ENCODE results near the gene NSA2.
A peak's percentile ranks its signal among the peaks of the same experiment; 100 is the strongest.
"Not testable (repeated sequence)": the region's sequence is repeated elsewhere in the genome, so short reads cannot be mapped to it uniquely, and the experiment has no call there.

The NSA2 gene

GRCh38 chr5:74765929-74766328 is 1.1 kb upstream of the NSA2 start:
- Histone ChIP-seq H3K4me1 (ENCODE audit: control insufficient read depth, insufficient read depth, low read length) (no peaks in the 10 kb centered on the region), H3K36me3 (ENCODE audit: control insufficient read depth, insufficient read depth, low read length) (no peaks in the 10 kb centered on the region; the same call in 1 of the 2 replicates), H3K4me3 (ENCODE audit: low read length) (no peak overlapping the region; the same call in 1 of the 2 replicates), H3K9me3 (ENCODE audit: control insufficient read depth, insufficient read depth, low read length) (no peaks in the 10 kb centered on the region), H3K27me3 (ENCODE audit: control insufficient read depth, insufficient read depth, low read length) (no peaks in the 10 kb centered on the region), H3K27ac (ENCODE audit: low read length) (no peak overlapping the region)
- DNase-seq (ENCODE audit: low read depth, low spot score), result no peak
- WGBS (ENCODE audit: insufficient coverage, insufficient read length), result no CpG with 5 or more reads among the region's 27 CpGs

GRCh38 chr5:74766418-74766848 is 616 bp upstream of the NSA2 start:
- WGBS (ENCODE audit: insufficient coverage, insufficient read length), result no CpG with 5 or more reads among the region's 10 CpGs

DNA sequence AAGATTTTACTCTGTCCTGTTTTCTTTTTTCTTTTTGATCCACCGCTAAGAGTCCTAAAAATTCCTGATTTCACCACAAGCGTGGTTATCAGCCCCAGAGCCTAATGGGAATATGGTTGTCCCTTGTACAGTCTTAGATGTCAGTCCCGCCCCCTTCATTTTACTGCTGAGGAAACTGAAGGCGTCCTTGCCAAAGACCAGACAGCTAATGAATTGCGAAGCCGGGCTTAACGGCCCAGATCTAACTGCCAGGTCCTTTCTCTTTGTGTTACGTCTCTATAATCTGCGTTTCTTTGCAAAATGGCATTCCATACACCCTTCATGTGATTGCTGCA is 497 bp downstream of the NSA2 start:
- H3K4me3 ChIP-seq (ENCODE audit: low read length), result peak overlapping the region; percentile 72; the same call in 1 of the 2 replicates
- no peak for DNase-seq (ENCODE audit: low read depth, low spot score)

More at GRCh38 chr5:74766418-74766848, 616 bp upstream of the NSA2 start:
- Histone ChIP-seq H3K9me3 (ENCODE audit: control insufficient read depth, insufficient read depth, low read length) (no peaks in the 10 kb centered on the region), H3K27me3 (ENCODE audit: control insufficient read depth, insufficient read depth, low read length) (no peaks in the 10 kb centered on the region), H3K36me3 (ENCODE audit: control insufficient read depth, insufficient read depth, low read length) (no peaks in the 10 kb centered on the region; the same call in 1 of the 2 replicates), H3K4me1 (ENCODE audit: control insufficient read depth, insufficient read depth, low read length) (no peaks in the 10 kb centered on the region), H3K4me3 (ENCODE audit: low read length) (peak overlapping the region; percentile 72), H3K27ac (ENCODE audit: low read length) (no peak overlapping the region)
- no peak for DNase-seq (ENCODE audit: low read depth, low spot score)

GRCh38 chr5:74772359-74772758 is 5.3 kb downstream of the NSA2 start:
- Histone ChIP-seq H3K4me3 (ENCODE audit: low read length) (no peak overlapping the region), H3K27me3 (ENCODE audit: control insufficient read depth, insufficient read depth, low read length) (no peaks in the 10 kb centered on the region), H3K4me1 (ENCODE audit: control insufficient read depth, insufficient read depth, low read length) (no peaks in the 10 kb centered on the region), H3K27ac (ENCODE audit: low read length) (no peak overlapping the region), H3K36me3 (ENCODE audit: control insufficient read depth, insufficient read depth, low read length) (peaks cover 3% of the 10 kb centered on the region; the same call in 1 of the 2 replicates), H3K9me3 (ENCODE audit: control insufficient read depth, insufficient read depth, low read length) (no peaks in the 10 kb centered on the region)
- DNase-seq (ENCODE audit: low read depth, low spot score), result no peak
- no CpG with 5 or more reads among the region's 7 CpGs for WGBS (ENCODE audit: insufficient coverage, insufficient read length)

More for the DNA sequence above, 497 bp downstream of the NSA2 start:
- Histone ChIP-seq H3K9me3 (ENCODE audit: control insufficient read depth, insufficient read depth, low read length) (no peaks in the 10 kb centered on the region), H3K36me3 (ENCODE audit: control insufficient read depth, insufficient read depth, low read length) (no peaks in the 10 kb centered on the region; the same call in 1 of the 2 replicates), H3K27ac (ENCODE audit: low read length) (no peak overlapping the region), H3K27me3 (ENCODE audit: control insufficient read depth, insufficient read depth, low read length) (no peaks in the 10 kb centered on the region), H3K4me1 (ENCODE audit: control insufficient read depth, insufficient read depth, low read length) (no peaks in the 10 kb centered on the region)
- no CpG with 5 or more reads among the region's 9 CpGs for WGBS (ENCODE audit: insufficient coverage, insufficient read length)

DNA sequence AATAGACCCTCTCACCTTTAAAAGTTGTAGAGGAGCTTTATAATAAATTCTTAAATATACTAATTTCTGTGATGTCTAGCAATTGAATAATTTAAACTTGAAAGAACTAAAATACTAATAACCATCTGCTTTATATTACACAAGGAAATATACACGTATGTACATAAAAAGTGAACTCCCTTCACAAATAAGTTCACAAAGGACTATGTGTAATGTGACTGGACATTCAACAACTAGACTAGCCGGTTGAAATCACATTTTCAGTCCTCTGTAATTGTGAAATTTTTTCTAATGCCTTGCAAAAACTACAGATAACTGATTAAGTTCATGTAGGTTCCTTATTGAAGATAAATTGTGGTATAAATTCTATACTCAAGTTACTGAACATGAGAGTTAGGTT is 11.6 kb downstream of the NSA2 start:
- DNase-seq (ENCODE audit: low read depth, low spot score), result no peak
- Histone ChIP-seq H3K27ac (ENCODE audit: low read length) (no peak overlapping the region), H3K36me3 (ENCODE audit: control insufficient read depth, insufficient read depth, low read length) (peaks cover 7% of the 10 kb centered on the region; the same call in 1 of the 2 replicates), H3K9me3 (ENCODE audit: control insufficient read depth, insufficient read depth, low read length) (no peaks in the 10 kb centered on the region), H3K4me1 (ENCODE audit: control insufficient read depth, insufficient read depth, low read length) (no peaks in the 10 kb centered on the region), H3K4me3 (ENCODE audit: low read length) (no peak overlapping the region), H3K27me3 (ENCODE audit: control insufficient read depth, insufficient read depth, low read length) (no peaks in the 10 kb centered on the region)
- no CpG with 5 or more reads among the region's 2 CpGs for WGBS (ENCODE audit: insufficient coverage, insufficient read length)

GRCh38 chr5:74786851-74787250 is 19.8 kb downstream of the NSA2 start:
- Histone ChIP-seq H3K27ac (ENCODE audit: low read length) (no peak overlapping the region), H3K27me3 (ENCODE audit: control insufficient read depth, insufficient read depth, low read length) (no peaks in the 10 kb centered on the region), H3K4me1 (ENCODE audit: control insufficient read depth, insufficient read depth, low read length) (no peaks in the 10 kb centered on the region; the same call in 1 of the 2 replicates), H3K36me3 (ENCODE audit: control insufficient read depth, insufficient read depth, low read length) (peaks cover 11% of the 10 kb centered on the region), H3K4me3 (ENCODE audit: low read length) (no peak overlapping the region), H3K9me3 (ENCODE audit: control insufficient read depth, insufficient read depth, low read length) (no peaks in the 10 kb centered on the region)
- no peak for DNase-seq (ENCODE audit: low read depth, low spot score)
- WGBS (ENCODE audit: insufficient coverage, insufficient read length), result no CpG with 5 or more reads among the region's 6 CpGs

GRCh38 chr5:74787424-74787823 is 20.4 kb downstream of the NSA2 start:
- no peak overlapping the region for H3K4me3 ChIP-seq (ENCODE audit: low read length)
- no peaks in the 10 kb centered on the region for H3K27me3 ChIP-seq (ENCODE audit: control insufficient read depth, insufficient read depth, low read length)
- H3K4me1 ChIP-seq (ENCODE audit: control insufficient read depth, insufficient read depth, low read length), result no peaks in the 10 kb centered on the region; the same call in 1 of the 2 replicates
- H3K36me3 ChIP-seq (ENCODE audit: control insufficient read depth, insufficient read depth, low read length), result peaks cover 11% of the 10 kb centered on the region
- no peaks in the 10 kb centered on the region for H3K9me3 ChIP-seq (ENCODE audit: control insufficient read depth, insufficient read depth, low read length)
- DNase-seq (ENCODE audit: low read depth, low spot score), result no peak
- WGBS (ENCODE audit: insufficient coverage, insufficient read length), result no CpG with 5 or more reads among the region's 6 CpGs
- no peak overlapping the region for H3K27ac ChIP-seq (ENCODE audit: low read length)

GRCh38 chr5:74791669-74792068 is 24.6 kb downstream of the NSA2 start:
- not testable (repeated sequence) for H3K27me3 ChIP-seq (ENCODE audit: control insufficient read depth, insufficient read depth, low read length); H3K4me1 ChIP-seq (ENCODE audit: control insufficient read depth, insufficient read depth, low read length); H3K9me3 ChIP-seq (ENCODE audit: control insufficient read depth, insufficient read depth, low read length); DNase-seq (ENCODE audit: low read depth, low spot score); H3K4me3 ChIP-seq (ENCODE audit: low read length); H3K27ac ChIP-seq (ENCODE audit: low read length)
- no CpG with 5 or more reads among the region's 3 CpGs for WGBS (ENCODE audit: insufficient coverage, insufficient read length)
- peaks cover 11% of the 10 kb centered on the region for H3K36me3 ChIP-seq (ENCODE audit: control insufficient read depth, insufficient read depth, low read length)

- Histone ChIP-seq H3K4me3 (ENCODE audit: low read length) (no peak overlapping the region), H3K27me3 (ENCODE audit: control insufficient read depth, insufficient read depth, low read length) (no peaks in the 10 kb centered on the region), H3K36me3 (ENCODE audit: control insufficient read depth, insufficient read depth, low read length) (peaks cover 12% of the 10 kb centered on the region), H3K27ac (ENCODE audit: low read length) (no peak overlapping the region), H3K4me1 (ENCODE audit: control insufficient read depth, insufficient read depth, low read length) (no peaks in the 10 kb centered on the region), H3K9me3 (ENCODE audit: control insufficient read depth, insufficient read depth, low read length) (no peaks in the 10 kb centered on the region)
- no peak for DNase-seq (ENCODE audit: low read depth, low spot score)
- no CpG with 5 or more reads among the region's 21 CpGs for WGBS (ENCODE audit: insufficient coverage, insufficient read length)
Measured at GRCh38 chr5:74798977-74799911, 32.2 kb downstream of the NSA2 start.

- no peaks in the 10 kb centered on the region for H3K4me1 ChIP-seq (ENCODE audit: control insufficient read depth, insufficient read depth, low read length)
- no CpG with 5 or more reads among the region's 3 CpGs for WGBS (ENCODE audit: insufficient coverage, insufficient read length)
- no peak overlapping the region for H3K27ac ChIP-seq (ENCODE audit: low read length)
- H3K4me3 ChIP-seq (ENCODE audit: low read length), result no peak overlapping the region
- DNase-seq (ENCODE audit: low read depth, low spot score), result no peak
- no peaks in the 10 kb centered on the region for H3K27me3 ChIP-seq (ENCODE audit: control insufficient read depth, insufficient read depth, low read length)
- H3K9me3 ChIP-seq (ENCODE audit: control insufficient read depth, insufficient read depth, low read length), result no peaks in the 10 kb centered on the region
- peaks cover 12% of the 10 kb centered on the region for H3K36me3 ChIP-seq (ENCODE audit: control insufficient read depth, insufficient read depth, low read length)
Measured at GRCh38 chr5:74801197-74801596, 34.1 kb downstream of the NSA2 start.
